Measurements from ENCODE around the gene CARS2. TPM values are rescaled to one million over a fixed set of nuclear protein-coding genes. Genes with fewer than 3 reads are reported as not detected.
A peak's percentile ranks its signal among the peaks of the same experiment; 100 is the strongest.

The CARS2 gene
- total and polyA plus RNA-seq, 2 of the 8 experiments (the other 6 are each of a cell fraction or from before 2014, with no cell fraction given): 47.7 to 55.9 TPM

DNA sequence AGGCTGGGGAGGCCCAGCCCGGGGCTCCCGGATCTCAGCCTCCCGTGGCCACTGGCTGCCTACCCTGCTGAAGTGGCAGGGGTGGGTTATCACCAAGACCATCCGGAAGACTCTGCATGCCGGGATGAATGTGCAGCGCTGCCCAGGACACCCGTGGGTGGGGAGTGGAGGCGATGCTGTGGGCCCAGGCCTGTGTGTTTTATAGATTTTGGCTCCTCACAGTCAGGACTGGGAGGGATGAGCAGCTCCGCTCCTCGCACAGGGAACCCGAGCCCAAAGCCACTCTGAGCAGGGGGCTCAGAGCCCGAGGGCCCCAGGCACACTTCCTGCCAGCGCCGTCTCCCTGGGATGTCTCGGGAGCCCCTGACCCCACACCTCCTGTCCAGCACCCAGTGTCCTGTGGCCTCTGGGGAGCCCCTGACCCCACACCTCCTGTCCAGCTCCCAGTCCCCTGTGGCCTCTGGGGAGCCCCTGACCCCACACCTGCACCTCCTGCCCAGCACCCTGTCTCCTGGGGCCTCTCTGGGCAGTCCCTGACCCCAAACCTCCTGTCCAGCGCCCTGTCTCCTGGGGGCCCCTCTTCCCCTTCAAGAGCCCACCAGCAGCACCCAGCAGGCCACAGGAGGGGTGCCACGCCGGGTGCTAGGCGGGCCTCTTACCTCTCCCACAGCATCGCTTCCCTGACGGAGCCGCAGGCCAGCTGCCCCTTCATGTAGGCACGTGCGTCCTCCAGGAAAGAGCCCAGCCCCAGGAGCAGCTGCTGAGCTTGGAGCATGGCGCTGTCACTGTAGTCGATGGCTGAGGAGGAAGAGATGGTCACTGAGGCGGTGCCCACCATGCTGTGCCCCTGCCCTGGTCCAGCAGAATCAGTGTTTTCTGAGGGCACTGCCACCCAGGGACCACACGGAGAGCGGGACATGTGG, 59.2 kb downstream of the CARS2 start:
- Histone ChIP-seq H3K23me2 (ENCODE audit: low read depth, low read length) (no peaks in the 10 kb centered on the region), H3K14ac (ENCODE audit: insufficient read length) (no peak overlapping the region), H3K27ac (ENCODE audit: low read depth, low read length) (no peak overlapping the region; the same call in 1 of the 2 replicates), H3K18ac (ENCODE audit: extremely low read depth, low read length) (no peak overlapping the region), H3K9me3 (ENCODE audit: insufficient read depth in 2 of 2, low read depth in 1 of 2, low read length in 1 of 2) (no peaks in the 10 kb centered on the region), H3K27me3 (replicated peaks in 1 of 4; ENCODE audit: control insufficient read depth in 3 of 4, extremely low read depth in 1 of 4, insufficient read depth in 3 of 4, low read length in 3 of 4) (no peaks in the 10 kb centered on the region), H2AFZ (ENCODE audit: low read length) (no peak overlapping the region), H2BK15ac (ENCODE audit: low read length) (no peak overlapping the region), H3K23ac (ENCODE audit: insufficient read length) (no peak overlapping the region), H3K56ac (replicated peaks; ENCODE audit: insufficient read length, low read depth, low read length) (no peak overlapping the region), H3K4me3 (ENCODE audit: extremely low read depth in 1 of 4, insufficient read depth in 2 of 4, low read depth in 3 of 4, low read length in 4 of 4) (no peak overlapping the region), H4K91ac (replicated peaks; ENCODE audit: insufficient read length, low read length) (no peak overlapping the region), H2BK5ac (ENCODE audit: low read depth, low read length) (no peak overlapping the region), H3K4me2 (ENCODE audit: insufficient read depth in 1 of 2, low read depth in 2 of 2, low read length in 2 of 2) (no peak overlapping the region), H4K20me1 (replicated peaks in 1 of 2; ENCODE audit: control insufficient read depth in 1 of 2, insufficient read depth in 2 of 2, low read length in 2 of 2) (peaks cover 6 to 15% of the 10 kb centered on the region in 2 experiments), H2BK20ac (ENCODE audit: low read length) (no peak overlapping the region), H2BK12ac (ENCODE audit: low read depth, low read length) (no peak overlapping the region), H4K8ac (ENCODE audit: extremely low read depth, insufficient read depth, low read length) (no peak overlapping the region; the same call in 1 of the 2 replicates), H3K79me1 (ENCODE audit: low read depth, low read length) (peaks cover 2% of the 10 kb centered on the region; the same call in 1 of the 2 replicates), H4K5ac (ENCODE audit: insufficient read length, low read depth, low read length) (no peak overlapping the region), H3K79me2 (ENCODE audit: control insufficient read depth in 1 of 2, insufficient read depth in 2 of 2, low read length in 2 of 2) (no peaks in the 10 kb centered on the region), H2AK5ac (ENCODE audit: low read depth, low read length) (peak overlapping the region; percentile 59; the same call in 1 of the 2 replicates), H2BK120ac (replicated peaks; ENCODE audit: low read depth, low read length) (no peak overlapping the region), H3K4ac (replicated peaks; ENCODE audit: insufficient read length, low read depth, low read length) (no peak overlapping the region), H3K9ac (replicated peaks in 1 of 4; ENCODE audit: extremely low read depth in 1 of 4, low read depth in 3 of 4, low read length in 3 of 4) (no peak overlapping the region), H3K4me1 (replicated peaks in 1 of 4; ENCODE audit: control insufficient read depth in 3 of 4, insufficient read depth in 4 of 4, low read length in 3 of 4) (peaks cover 0 to 11% (median 7%) of the 10 kb centered on the region in 4 experiments; a peak in 5 of 7 replicates), H3K36me3 (ENCODE audit: control insufficient read depth in 2 of 4, insufficient read depth in 4 of 4, low read length in 3 of 4) (peaks cover 2 to 13% (median 7%) of the 10 kb centered on the region in 4 experiments; a peak in 4 of 8 replicates)
- CTCF ChIA-PET (ENCODE audit: partially characterized antibody): interaction anchor here (1.2 to 3.9 kb wide), 12 partner anchors 7 to 277 kb away, joined by 3 to 23 read pairs (median 8); no protein-coding TSS in a partner anchor
- POLR2A ChIA-PET (ENCODE audit: partially characterized antibody): interaction anchor here (0.9 to 1.7 kb wide), 6 partner anchors 8 to 70 kb away, joined by 3 to 7 read pairs (median 3); no protein-coding TSS in a partner anchor
- FAIRE-seq (no peak), DNase-seq (ENCODE audit: low read depth in 1 of 2, low spot score in 2 of 2) (no peak)
- WGBS, 2 experiments (ENCODE audit: extremely low coverage in 1 of 2, insufficient coverage in 1 of 2, insufficient read length in 1 of 2, insufficient replicate concordance in 2 of 2, low coverage in 1 of 2, low lambda C conversion rate in 2 of 2, missing lambda C conversion rate in 1 of 2): 91% methylated on average over 29 of the region's 29 CpGs; no CpG with 5 or more reads in 1 of the 2 experiments
- TF ChIP-seq SIN3A (conservative IDR thresholded peaks at IDR 0.05 in 1 of 2, IDR thresholded peaks at IDR 0.05 in 1 of 2; ENCODE audit: low read depth in 1 of 2, low read length in 2 of 2) (no peak), GTF2F1 (IDR thresholded peaks at IDR 0.05; ENCODE audit: borderline replicate concordance, low read depth, low read length) (no peak), SP1 (IDR thresholded peaks at IDR 0.05; ENCODE audit: low read depth, low read length) (no peak), NANOG (IDR thresholded peaks at IDR 0.05; ENCODE audit: insufficient read depth, low read depth, low read length, poor library complexity, severe bottlenecking) (no peak), KDM4A (IDR thresholded peaks at IDR 0.05; ENCODE audit: low read depth, low read length, severe bottlenecking) (no peak), MAFK (IDR thresholded peaks at IDR 0.05; ENCODE audit: low read depth, low read length) (no peak), POLR2A (IDR thresholded peaks at IDR 0.05; ENCODE audit: control extremely low read depth in 1 of 2, low read depth in 2 of 2, low read length in 2 of 2) (no peak), EGR1 (IDR thresholded peaks at IDR 0.05; ENCODE audit: borderline replicate concordance, low read depth, low read length) (no peak), TAF1 (IDR thresholded peaks at IDR 0.05; ENCODE audit: low read depth, low read length) (no peak), GABPA (IDR thresholded peaks at IDR 0.05; ENCODE audit: borderline replicate concordance, insufficient read depth, low read length) (no peak), SAP30 (IDR thresholded peaks at IDR 0.05; ENCODE audit: insufficient read depth, insufficient replicate concordance, low read length) (no peak)

Measured in H1 (cell line).